NB4 (cell line): ENCODE data around the gene AK8.

ENCODE experiments used
- DNase-seq: peaks from one replicate; pipeline ENCODE4 v3.0.0; 2010; ENCODE audit warnings: low read depth
- H3K4me3 ChIP-seq: one replicate; pipeline ENCODE4 v1.5.1; 2011; ENCODE audit warnings: mild to moderate bottlenecking, low read depth, low read length, moderate library complexity
- CTCF ChIP-seq: IDR thresholded peaks from one replicate; pipeline ENCODE4 v1.5.1; 2012; ENCODE audit warnings: low read depth, low read length
- MAX ChIP-seq: IDR thresholded peaks from 2 replicates; pipeline ENCODE4 v1.6.1; 2011; ENCODE audit warnings: low read depth, low read length
- MYC ChIP-seq: IDR thresholded peaks from 2 replicates; pipeline ENCODE4 v1.6.1; 2011; ENCODE audit warnings: low read depth, low read length
- POLR2A ChIP-seq: IDR thresholded peaks from 2 replicates; pipeline ENCODE4 v1.6.1; 2011; ENCODE audit warnings: mild to moderate bottlenecking; ENCODE audit not compliant: insufficient read length; ENCODE audit errors: extremely low read depth

AK8 gene

GRCh38 chr9:132838291-132838690 lies 39.8 kb downstream of the AK8 start:
- TF ChIP-seq MAX (no peak), CTCF (no peak), MYC (no peak), POLR2A (no peak)
- H3K4me3 ChIP-seq = no peak overlapping the region
- DNase-seq = no peak

GRCh38 chr9:132837501-132838286 lies 40.4 kb downstream of the AK8 start:
- no peak for DNase-seq
- no peak overlapping the region for H3K4me3 ChIP-seq
- TF ChIP-seq CTCF (no peak), MAX (no peak), MYC (no peak)

- H3K4me3 ChIP-seq = no peak overlapping the region
- no peak for DNase-seq
- TF ChIP-seq MYC (no peak), CTCF (no peak), MAX (no peak), POLR2A (no peak)
These were observed 43.7 kb downstream of the AK8 start for GRCh38 chr9:132834343-132834742.

GRCh38 chr9:132833550-132834121 lies 44.4 kb downstream of the AK8 start:
- no peak for DNase-seq
- TF ChIP-seq POLR2A (no peak), MAX (no peak), CTCF (no peak), MYC (no peak)
- H3K4me3 ChIP-seq = no peak overlapping the region

- TF ChIP-seq MYC (no peak), MAX (no peak), CTCF (no peak), POLR2A (no peak)
- DNase-seq = no peak
- no peak overlapping the region for H3K4me3 ChIP-seq
These were observed 45.8 kb downstream of the AK8 start for GRCh38 chr9:132832171-132832881.
